Stimulated activated CD8-positive, alpha-beta memory T cell treated with anti-CD3 and anti-CD28 coated beads, Interleukin-12 subunit alpha, Interleukin-12 subunit beta, amount 100 ng/mL, for 4 hours (primary cell): ENCODE measurements around the gene MYBL2.

ENCODE experiments used
- DNase-seq: peaks from one replicate; pipeline ENCODE4 v3.0.0-alpha.2; 2020; ENCODE audit warnings: low read depth

The MYBL2 gene

GRCh38 chr20:43723735-43724134 is 56.8 kb downstream of the MYBL2 start:
- no peak for DNase-seq

- no peak for DNase-seq
Observed at GRCh38 chr20:43724383-43724782, 57.5 kb downstream of the MYBL2 start.

GRCh38 chr20:43725666-43726065 is 58.8 kb downstream of the MYBL2 start:
- no peak for DNase-seq

GRCh38 chr20:43726333-43726732 is 59.4 kb downstream of the MYBL2 start:
- DNase-seq: no peak

- no peak for DNase-seq
Observed at GRCh38 chr20:43726811-43727338, 60.0 kb downstream of the MYBL2 start, which contains the start of gene GTSF1L. Gene GTSF1L (minus strand): TSS chr20:43727002. CDS start chr20:43726694, 308 bp downstream.

GRCh38 chr20:43727980-43728590 is 61.2 kb downstream of the MYBL2 start:
- DNase-seq: no peak

GRCh38 chr20:43728686-43729255 is 61.9 kb downstream of the MYBL2 start:
- DNase-seq: no peak

- DNase-seq: no peak
Observed at GRCh38 chr20:43731469-43731868, 64.6 kb downstream of the MYBL2 start.

- no peak for DNase-seq
Observed at GRCh38 chr20:43731927-43732326, 65.0 kb downstream of the MYBL2 start.

GRCh38 chr20:43736588-43737158 is 69.8 kb downstream of the MYBL2 start:
- DNase-seq: no peak

GRCh38 chr20:43737925-43738324 is 71.0 kb downstream of the MYBL2 start:
- no peak for DNase-seq

- no peak for DNase-seq
Observed at GRCh38 chr20:43739148-43739749, 72.3 kb downstream of the MYBL2 start.

- DNase-seq: no peak
Observed at GRCh38 chr20:43740642-43741041, 73.7 kb downstream of the MYBL2 start.

GRCh38 chr20:43744151-43744611 is 77.3 kb downstream of the MYBL2 start:
- no peak for DNase-seq

- DNase-seq: no peak
Observed at GRCh38 chr20:43744966-43745730, 78.2 kb downstream of the MYBL2 start.

- no peak for DNase-seq
Observed at GRCh38 chr20:43746344-43747137, 79.6 kb downstream of the MYBL2 start.

- DNase-seq: no peak
Observed at GRCh38 chr20:43748274-43748673, 81.4 kb downstream of the MYBL2 start.

- DNase-seq: peak; percentile 60
Observed at GRCh38 chr20:43749734-43750294, 82.9 kb downstream of the MYBL2 start.

- no peak for DNase-seq
Observed at GRCh38 chr20:43750774-43751166, 83.9 kb downstream of the MYBL2 start.

GRCh38 chr20:43751167-43752050 is 84.5 kb downstream of the MYBL2 start:
- no peak for DNase-seq
